ENCODE results near the gene PCDHGB1.

DNA sequence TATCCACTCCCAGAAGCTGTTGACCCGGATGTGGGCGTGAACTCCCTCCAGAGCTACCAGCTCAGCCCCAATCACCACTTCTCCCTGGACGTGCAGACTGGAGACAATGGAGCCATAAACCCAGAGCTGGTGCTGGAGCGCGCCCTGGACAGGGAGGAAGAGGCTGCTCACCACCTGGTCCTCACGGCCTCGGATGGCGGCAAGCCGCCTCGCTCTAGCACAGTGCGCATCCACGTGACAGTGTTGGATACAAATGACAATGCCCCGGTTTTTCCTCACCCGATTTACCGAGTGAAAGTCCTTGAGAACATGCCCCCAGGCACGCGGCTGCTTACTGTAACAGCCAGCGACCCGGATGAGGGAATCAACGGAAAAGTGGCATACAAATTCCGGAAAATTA is 43.4 kb downstream of the PCDHGB1 start:
- TF ChIP-seq, protein P1, sequence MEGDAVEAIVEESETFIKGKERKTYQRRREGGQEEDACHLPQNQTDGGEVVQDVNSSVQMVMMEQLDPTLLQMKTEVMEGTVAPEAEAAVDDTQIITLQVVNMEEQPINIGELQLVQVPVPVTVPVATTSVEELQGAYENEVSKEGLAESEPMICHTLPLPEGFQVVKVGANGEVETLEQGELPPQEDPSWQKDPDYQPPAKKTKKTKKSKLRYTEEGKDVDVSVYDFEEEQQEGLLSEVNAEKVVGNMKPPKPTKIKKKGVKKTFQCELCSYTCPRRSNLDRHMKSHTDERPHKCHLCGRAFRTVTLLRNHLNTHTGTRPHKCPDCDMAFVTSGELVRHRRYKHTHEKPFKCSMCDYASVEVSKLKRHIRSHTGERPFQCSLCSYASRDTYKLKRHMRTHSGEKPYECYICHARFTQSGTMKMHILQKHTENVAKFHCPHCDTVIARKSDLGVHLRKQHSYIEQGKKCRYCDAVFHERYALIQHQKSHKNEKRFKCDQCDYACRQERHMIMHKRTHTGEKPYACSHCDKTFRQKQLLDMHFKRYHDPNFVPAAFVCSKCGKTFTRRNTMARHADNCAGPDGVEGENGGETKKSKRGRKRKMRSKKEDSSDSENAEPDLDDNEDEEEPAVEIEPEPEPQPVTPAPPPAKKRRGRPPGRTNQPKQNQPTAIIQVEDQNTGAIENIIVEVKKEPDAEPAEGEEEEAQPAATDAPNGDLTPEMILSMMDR (IDR thresholded peaks at IDR 0.05), result no peak
- TF ChIP-seq POLR2A (IDR thresholded peaks at IDR 0.05) (no peak), POLR2AphosphoS5 (IDR thresholded peaks at IDR 0.05) (no peak)
